ENCODE data around the gene TBRG1.

Gene TBRG1

DNA sequence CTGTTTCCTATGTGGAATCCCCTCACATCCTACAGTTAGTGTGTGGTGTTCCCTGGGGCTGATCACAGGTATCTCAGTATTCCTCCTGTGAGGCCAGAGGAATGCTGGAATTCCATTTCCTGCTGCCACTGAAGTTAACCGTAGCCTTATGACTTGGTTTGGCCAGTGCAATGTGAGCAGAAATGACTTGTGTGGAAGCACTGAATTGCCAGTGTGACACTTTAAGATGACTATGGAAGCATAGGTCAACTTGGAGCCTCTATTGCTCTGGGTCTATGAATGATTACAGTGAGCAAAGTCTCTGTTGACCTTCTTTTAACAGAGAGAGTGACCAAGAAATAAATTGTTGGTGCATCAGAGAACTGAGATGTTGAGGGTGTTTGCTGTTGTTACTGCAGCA lies 16.5 kb downstream of the TBRG1 start:
- Histone ChIP-seq H3K9me3 (ENCODE audit: control insufficient read depth in 2 of 2, low read length in 2 of 2) (no peaks in the 10 kb centered on the region), H3K4me1 (ENCODE audit: control insufficient read depth in 2 of 2, insufficient read depth in 2 of 2, low read length in 2 of 2) (no peaks in the 10 kb centered on the region), H3K4me3 (ENCODE audit: low read length in 2 of 2) (no peak overlapping the region), H3K9ac (ENCODE audit: low read depth in 1 of 2, low read length in 2 of 2) (no peak overlapping the region), H3K27me3 (ENCODE audit: control insufficient read depth in 2 of 2, insufficient read depth in 2 of 2, low read length in 2 of 2) (no peaks in the 10 kb centered on the region), H3K36me3 (ENCODE audit: control insufficient read depth in 2 of 2, insufficient read depth in 2 of 2, low read length in 2 of 2) (peaks cover 54 to 58% of the 10 kb centered on the region in 2 donors), H3K27ac (ENCODE audit: low read depth in 2 of 2, low read length in 2 of 2) (no peak overlapping the region)

DNA sequence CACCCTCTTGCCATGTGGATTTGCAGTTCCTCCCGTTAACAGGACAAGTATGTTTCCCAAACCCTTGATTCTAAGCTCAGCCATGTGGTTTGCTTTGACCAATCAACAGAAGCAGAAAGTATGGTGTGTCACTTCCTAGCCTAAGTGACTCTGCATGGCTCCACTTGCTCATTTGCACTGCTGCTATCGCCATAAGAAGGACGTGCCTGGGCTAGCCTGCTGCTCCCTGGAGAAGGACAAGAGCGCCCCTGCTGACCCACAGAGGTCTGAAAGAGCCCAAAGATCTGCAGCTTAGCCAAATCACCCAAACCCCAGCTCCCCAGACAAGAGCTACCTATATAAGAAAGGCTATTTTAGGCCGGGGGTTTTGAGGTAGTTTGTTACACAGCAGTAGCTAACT lies 18.0 kb downstream of the TBRG1 start:
- H3K27ac ChIP-seq (ENCODE audit: low read depth in 2 of 2, low read length in 2 of 2), result no peak overlapping the region
- H3K27me3 ChIP-seq (ENCODE audit: control insufficient read depth in 2 of 2, insufficient read depth in 2 of 2, low read length in 2 of 2), result no peaks in the 10 kb centered on the region
- no peak overlapping the region for H3K4me3 ChIP-seq (ENCODE audit: low read length in 2 of 2)
- H3K9me3 ChIP-seq (ENCODE audit: control insufficient read depth in 2 of 2, low read length in 2 of 2), result no peaks in the 10 kb centered on the region
- peaks cover 0 to 4% of the 10 kb centered on the region in 2 donors for H3K4me1 ChIP-seq (ENCODE audit: control insufficient read depth in 2 of 2, insufficient read depth in 2 of 2, low read length in 2 of 2)
- no peak overlapping the region for H3K9ac ChIP-seq (ENCODE audit: low read depth in 1 of 2, low read length in 2 of 2)
- peaks cover 47 to 48% of the 10 kb centered on the region in 2 donors for H3K36me3 ChIP-seq (ENCODE audit: control insufficient read depth in 2 of 2, insufficient read depth in 2 of 2, low read length in 2 of 2)

DNA sequence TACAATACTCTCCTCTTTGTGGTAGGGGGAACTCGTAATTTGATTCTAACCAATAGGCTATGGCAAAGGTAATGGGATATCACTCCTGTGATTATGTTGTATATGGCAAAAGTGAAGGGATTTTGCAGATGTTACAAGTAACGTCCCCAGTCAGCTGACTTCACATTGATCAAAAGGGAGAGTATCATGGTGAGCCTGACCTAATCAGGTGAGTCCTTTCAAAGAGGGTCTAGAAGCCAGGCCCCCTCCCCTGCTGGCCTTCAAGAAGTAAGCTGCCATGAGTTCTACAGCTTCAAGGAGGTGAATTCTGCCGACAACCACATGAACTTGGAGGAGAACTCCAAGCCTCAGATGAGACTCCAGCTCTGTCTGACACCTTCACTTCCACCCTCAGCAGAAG lies 20.0 kb downstream of the TBRG1 start:
- peaks cover 38 to 39% of the 10 kb centered on the region in 2 donors for H3K36me3 ChIP-seq (ENCODE audit: control insufficient read depth in 2 of 2, insufficient read depth in 2 of 2, low read length in 2 of 2)
- no peak overlapping the region for H3K4me3 ChIP-seq (ENCODE audit: low read length in 2 of 2)
- no peaks in the 10 kb centered on the region for H3K27me3 ChIP-seq (ENCODE audit: control insufficient read depth in 2 of 2, insufficient read depth in 2 of 2, low read length in 2 of 2)
- H3K4me1 ChIP-seq (ENCODE audit: control insufficient read depth in 2 of 2, insufficient read depth in 2 of 2, low read length in 2 of 2), result peaks cover 0 to 4% of the 10 kb centered on the region in 2 donors
- no peaks in the 10 kb centered on the region for H3K9me3 ChIP-seq (ENCODE audit: control insufficient read depth in 2 of 2, low read length in 2 of 2)
- H3K27ac ChIP-seq (ENCODE audit: low read depth in 2 of 2, low read length in 2 of 2), result no peak overlapping the region
- no peak overlapping the region for H3K9ac ChIP-seq (ENCODE audit: low read depth in 1 of 2, low read length in 2 of 2)

DNA sequence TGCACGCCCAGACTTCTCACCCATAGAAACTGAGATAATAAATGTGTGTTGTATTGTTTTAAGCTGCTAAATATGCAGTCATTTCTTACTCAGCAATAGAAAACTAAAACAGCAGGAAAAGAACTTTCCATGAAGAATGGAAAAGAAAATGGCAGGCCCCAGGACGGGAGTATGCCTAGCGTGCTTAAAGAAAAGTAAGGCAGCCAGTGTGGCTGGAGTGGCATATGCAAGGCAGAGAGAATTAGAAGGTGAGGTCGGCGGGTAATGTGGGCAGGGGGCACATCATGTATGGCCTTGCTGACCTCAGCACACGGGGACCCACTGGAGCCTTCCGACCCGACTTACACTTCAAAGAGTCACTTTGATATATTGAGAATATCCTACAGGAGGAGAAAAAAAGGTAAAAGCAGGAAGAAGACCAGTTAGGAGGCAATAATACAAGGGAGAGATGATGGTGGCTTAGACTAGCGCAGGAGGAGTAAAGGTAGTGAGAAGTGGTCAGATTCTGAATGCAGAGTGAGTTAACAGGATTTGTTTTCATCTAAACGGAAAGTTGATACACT lies 20.5 kb downstream of the TBRG1 start:
- H3K36me3 ChIP-seq (ENCODE audit: control insufficient read depth in 2 of 2, insufficient read depth in 2 of 2, low read length in 2 of 2), result peaks cover 37 to 40% of the 10 kb centered on the region in 2 donors
- no peak overlapping the region for H3K27ac ChIP-seq (ENCODE audit: low read depth in 2 of 2, low read length in 2 of 2)
- H3K9ac ChIP-seq (ENCODE audit: low read depth in 1 of 2, low read length in 2 of 2), result no peak overlapping the region
- no peaks in the 10 kb centered on the region for H3K9me3 ChIP-seq (ENCODE audit: control insufficient read depth in 2 of 2, low read length in 2 of 2)
- H3K4me3 ChIP-seq (ENCODE audit: low read length in 2 of 2), result no peak overlapping the region
- H3K27me3 ChIP-seq (ENCODE audit: control insufficient read depth in 2 of 2, insufficient read depth in 2 of 2, low read length in 2 of 2), result no peaks in the 10 kb centered on the region
- peaks cover 0 to 4% of the 10 kb centered on the region in 2 donors for H3K4me1 ChIP-seq (ENCODE audit: control insufficient read depth in 2 of 2, insufficient read depth in 2 of 2, low read length in 2 of 2)

DNA sequence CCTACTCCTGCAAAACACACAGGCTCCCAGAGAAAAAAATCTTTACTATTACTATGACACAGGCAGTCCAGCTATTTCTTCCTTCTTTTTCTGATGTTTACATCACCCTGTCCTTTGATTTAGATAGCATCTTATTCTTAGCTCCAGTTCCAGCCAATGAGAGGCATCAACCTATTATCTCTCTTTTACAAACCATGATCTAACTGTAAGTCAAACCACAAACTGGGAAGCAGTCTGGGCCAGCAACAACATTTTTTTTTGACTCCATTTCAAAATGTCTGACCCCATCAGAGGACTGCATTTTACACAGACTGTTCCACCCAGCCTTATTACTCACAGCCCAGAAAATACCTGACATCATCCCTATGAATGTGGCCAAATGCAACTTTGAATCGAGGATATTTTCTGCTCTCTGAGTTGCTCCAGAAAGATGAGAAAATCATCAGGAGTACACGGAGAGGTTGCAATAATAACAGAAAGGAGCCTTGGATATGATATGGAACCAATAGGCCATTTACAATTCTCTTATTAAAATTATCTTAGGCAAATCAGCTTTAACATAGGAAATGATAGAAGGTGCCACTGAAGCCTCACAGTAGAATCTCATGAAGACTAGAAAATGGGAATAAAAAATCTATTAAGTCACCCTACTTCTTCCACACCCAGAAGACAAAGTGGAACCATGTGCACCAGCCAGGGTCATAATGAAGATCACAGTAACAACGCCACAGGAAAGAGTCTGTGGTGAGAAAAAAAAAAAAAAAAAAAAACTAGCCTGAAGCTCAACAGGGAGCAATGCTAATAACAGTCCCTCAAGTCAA lies 21.2 kb downstream of the TBRG1 start:
- Histone ChIP-seq H3K9ac (ENCODE audit: low read depth in 1 of 2, low read length in 2 of 2) (no peak overlapping the region), H3K27me3 (ENCODE audit: control insufficient read depth in 2 of 2, insufficient read depth in 2 of 2, low read length in 2 of 2) (no peaks in the 10 kb centered on the region), H3K9me3 (ENCODE audit: control insufficient read depth in 2 of 2, low read length in 2 of 2) (no peaks in the 10 kb centered on the region), H3K4me1 (ENCODE audit: control insufficient read depth in 2 of 2, insufficient read depth in 2 of 2, low read length in 2 of 2) (peaks cover 0 to 4% of the 10 kb centered on the region in 2 donors), H3K4me3 (ENCODE audit: low read length in 2 of 2) (no peak overlapping the region), H3K27ac (ENCODE audit: low read depth in 2 of 2, low read length in 2 of 2) (no peak overlapping the region), H3K36me3 (ENCODE audit: control insufficient read depth in 2 of 2, insufficient read depth in 2 of 2, low read length in 2 of 2) (peaks cover 30 to 35% of the 10 kb centered on the region in 2 donors)

DNA sequence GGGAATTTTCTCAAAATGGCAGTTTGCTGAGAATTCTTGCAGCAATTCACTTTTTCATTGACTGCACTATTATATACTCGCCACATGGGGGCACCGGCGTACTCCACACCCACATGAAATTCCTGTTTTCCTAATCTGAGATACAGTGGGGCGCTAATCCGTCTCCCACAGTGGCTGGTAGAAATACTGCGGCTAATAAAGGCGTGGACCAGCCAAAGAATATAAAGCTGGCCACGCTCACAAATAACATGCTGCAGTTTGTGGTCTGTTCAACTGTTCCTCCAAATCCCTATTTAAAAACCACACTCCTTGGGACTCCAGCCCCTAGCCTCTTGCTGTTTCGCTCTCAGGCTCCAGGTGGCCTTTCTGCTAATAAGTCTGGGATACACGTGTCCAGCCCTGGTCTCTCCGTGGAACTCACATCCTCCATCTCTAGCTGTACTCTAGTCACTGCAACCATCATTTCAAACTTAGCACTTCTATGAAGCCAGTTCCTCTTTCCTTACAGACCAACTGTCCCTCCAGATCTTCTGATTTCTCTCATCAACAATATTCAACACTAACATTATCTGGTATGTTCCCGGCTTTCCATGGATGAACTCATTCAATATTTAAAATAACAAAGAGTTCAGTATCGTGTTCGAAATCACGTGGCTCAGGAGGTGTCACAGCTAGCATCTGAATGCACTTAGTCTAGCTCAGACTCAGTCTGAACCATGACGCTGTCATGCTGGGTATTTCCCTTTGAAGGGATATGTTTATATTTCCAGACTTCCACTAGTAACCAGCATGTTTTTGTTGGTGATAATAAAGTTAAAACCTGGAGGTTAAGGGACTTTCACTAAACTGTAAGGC lies 22.0 kb downstream of the TBRG1 start:
- H3K4me3 ChIP-seq (ENCODE audit: low read length in 2 of 2), result no peak overlapping the region
- no peaks in the 10 kb centered on the region for H3K9me3 ChIP-seq (ENCODE audit: control insufficient read depth in 2 of 2, low read length in 2 of 2)
- peaks cover 25 to 34% of the 10 kb centered on the region in 2 donors for H3K36me3 ChIP-seq (ENCODE audit: control insufficient read depth in 2 of 2, insufficient read depth in 2 of 2, low read length in 2 of 2)
- no peaks in the 10 kb centered on the region for H3K27me3 ChIP-seq (ENCODE audit: control insufficient read depth in 2 of 2, insufficient read depth in 2 of 2, low read length in 2 of 2)
- no peak overlapping the region for H3K27ac ChIP-seq (ENCODE audit: low read depth in 2 of 2, low read length in 2 of 2)
- no peak overlapping the region for H3K9ac ChIP-seq (ENCODE audit: low read depth in 1 of 2, low read length in 2 of 2)
- peaks cover 0 to 4% of the 10 kb centered on the region in 2 donors for H3K4me1 ChIP-seq (ENCODE audit: control insufficient read depth in 2 of 2, insufficient read depth in 2 of 2, low read length in 2 of 2)

DNA sequence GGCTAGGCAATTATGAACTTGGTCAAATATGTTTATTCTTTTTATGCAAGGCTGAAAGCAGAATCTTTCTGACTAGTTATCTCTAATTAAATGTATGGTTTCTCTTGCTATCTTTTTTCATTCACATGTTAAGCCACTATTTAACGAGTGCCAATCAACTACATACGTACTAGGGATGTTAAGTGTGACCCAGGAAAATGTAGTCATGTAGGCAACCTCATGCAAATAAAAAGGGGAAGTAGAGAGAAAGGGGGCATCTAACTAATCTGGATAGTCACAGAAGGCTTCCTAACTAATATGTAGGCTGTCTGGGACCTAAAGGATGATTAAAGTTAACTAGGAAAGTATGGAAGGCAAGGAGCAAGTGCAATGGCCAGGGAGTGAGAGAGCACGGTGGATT lies 23.5 kb downstream of the TBRG1 start:
- H3K27me3 ChIP-seq (ENCODE audit: control insufficient read depth in 2 of 2, insufficient read depth in 2 of 2, low read length in 2 of 2), result no peaks in the 10 kb centered on the region
- H3K9me3 ChIP-seq (ENCODE audit: control insufficient read depth in 2 of 2, low read length in 2 of 2), result no peaks in the 10 kb centered on the region
- no peak overlapping the region for H3K9ac ChIP-seq (ENCODE audit: low read depth in 1 of 2, low read length in 2 of 2)
- H3K4me3 ChIP-seq (ENCODE audit: low read length in 2 of 2), result no peak overlapping the region
- H3K36me3 ChIP-seq (ENCODE audit: control insufficient read depth in 2 of 2, insufficient read depth in 2 of 2, low read length in 2 of 2), result peaks cover 24 to 30% of the 10 kb centered on the region in 2 donors
- no peak overlapping the region for H3K27ac ChIP-seq (ENCODE audit: low read depth in 2 of 2, low read length in 2 of 2)
- H3K4me1 ChIP-seq (ENCODE audit: control insufficient read depth in 2 of 2, insufficient read depth in 2 of 2, low read length in 2 of 2), result peaks cover 0 to 4% of the 10 kb centered on the region in 2 donors

DNA sequence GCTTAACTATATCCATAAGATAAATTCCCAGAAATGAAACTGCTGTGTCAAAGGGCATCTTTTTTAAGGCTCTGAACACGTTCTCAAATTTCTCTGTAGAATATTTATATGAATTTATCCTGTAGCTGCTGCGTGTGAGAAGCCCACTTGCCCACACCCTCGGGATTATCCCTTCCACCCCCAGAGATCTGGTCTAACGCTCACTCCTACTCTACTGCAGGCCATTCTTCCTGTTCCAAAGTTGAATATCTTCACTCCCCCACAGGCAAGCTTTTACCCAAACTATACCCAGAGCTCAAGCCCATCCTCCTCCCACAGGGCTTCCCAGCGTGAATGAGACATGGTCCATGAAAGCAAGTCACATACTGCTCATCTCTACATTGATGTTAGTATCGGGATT lies 25.9 kb downstream of the TBRG1 start:
- Histone ChIP-seq H3K9ac (ENCODE audit: low read depth in 1 of 2, low read length in 2 of 2) (no peak overlapping the region), H3K36me3 (ENCODE audit: control insufficient read depth in 2 of 2, insufficient read depth in 2 of 2, low read length in 2 of 2) (peaks cover 28 to 32% of the 10 kb centered on the region in 2 donors), H3K4me3 (ENCODE audit: low read length in 2 of 2) (no peak overlapping the region)

DNA sequence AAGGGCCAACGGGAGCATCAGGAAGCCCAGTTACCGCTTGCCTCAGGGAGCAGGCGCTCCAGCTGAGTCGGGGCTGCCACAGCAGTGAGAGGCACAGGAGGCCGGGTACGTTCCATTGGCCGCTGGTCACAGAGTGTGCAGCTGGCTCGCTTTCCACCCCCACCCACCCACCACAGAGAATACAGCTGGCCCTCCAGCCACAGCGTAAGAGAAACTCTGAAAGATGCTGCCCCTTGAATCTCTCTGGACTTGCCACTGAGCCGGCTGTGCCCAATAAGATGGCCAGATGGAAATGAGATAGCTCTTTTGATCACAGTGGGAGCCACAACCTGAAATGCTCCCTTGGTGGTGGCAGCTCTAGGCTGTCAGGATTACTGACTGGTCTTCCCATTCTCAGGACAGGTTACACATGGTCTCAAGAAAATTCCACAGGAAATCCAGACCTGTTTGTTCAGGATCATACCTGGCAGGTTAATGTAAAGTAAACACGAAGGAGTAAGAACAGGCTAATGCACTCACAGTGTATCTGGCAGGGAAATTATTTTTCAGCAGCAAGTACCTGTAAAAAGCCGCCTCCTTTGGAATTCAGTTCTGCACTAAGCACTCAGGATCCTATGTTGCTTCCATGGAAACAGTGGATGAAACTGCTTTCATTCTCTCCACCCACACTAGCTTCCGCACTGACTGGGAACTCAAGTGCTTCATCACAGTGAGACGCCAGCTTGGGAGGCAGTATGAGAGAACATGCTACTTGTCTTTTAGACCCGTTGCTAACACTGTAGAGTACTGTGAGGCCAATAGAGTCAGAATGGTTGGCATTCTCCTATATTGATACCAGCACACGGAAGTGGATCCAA lies 34.3 kb downstream of the TBRG1 start:
- H3K27me3 ChIP-seq (ENCODE audit: control insufficient read depth in 2 of 2, insufficient read depth in 2 of 2, low read length in 2 of 2), result no peaks in the 10 kb centered on the region
- H3K9ac ChIP-seq (ENCODE audit: low read depth in 1 of 2, low read length in 2 of 2), result no peak overlapping the region
- no peak overlapping the region for H3K4me3 ChIP-seq (ENCODE audit: low read length in 2 of 2)
- H3K4me1 ChIP-seq (ENCODE audit: control insufficient read depth in 2 of 2, insufficient read depth in 2 of 2, low read length in 2 of 2), result no peaks in the 10 kb centered on the region
- H3K27ac ChIP-seq (ENCODE audit: low read depth in 2 of 2, low read length in 2 of 2), result no peak overlapping the region
- H3K36me3 ChIP-seq (ENCODE audit: control insufficient read depth in 2 of 2, insufficient read depth in 2 of 2, low read length in 2 of 2), result peaks cover 37 to 38% of the 10 kb centered on the region in 2 donors
- H3K9me3 ChIP-seq (ENCODE audit: control insufficient read depth in 2 of 2, low read length in 2 of 2), result no peaks in the 10 kb centered on the region

More for the DNA sequence above, 25.9 kb downstream of the TBRG1 start:
- Histone ChIP-seq H3K4me1 (ENCODE audit: control insufficient read depth in 2 of 2, insufficient read depth in 2 of 2, low read length in 2 of 2) (peaks cover 0 to 4% of the 10 kb centered on the region in 2 donors), H3K27ac (ENCODE audit: low read depth in 2 of 2, low read length in 2 of 2) (no peak overlapping the region), H3K27me3 (ENCODE audit: control insufficient read depth in 2 of 2, insufficient read depth in 2 of 2, low read length in 2 of 2) (no peaks in the 10 kb centered on the region), H3K9me3 (ENCODE audit: control insufficient read depth in 2 of 2, low read length in 2 of 2) (no peaks in the 10 kb centered on the region)

Measured in mucosa of rectum (tissue), 2 donors.